H1 (cell line): ENCODE measurements around the gene DYNC1H1. TPM values are rescaled to one million over a fixed set of nuclear protein-coding genes. Genes with fewer than 3 reads are reported as not detected.

Source experiments
- ATF2 ChIP-seq: IDR thresholded peaks from 2 replicates; pipeline ENCODE4 v1.6.1; 2012; ENCODE audit warnings: low read length, inconsistent platforms
- BCL11A ChIP-seq, 2 experiments: IDR thresholded peaks; one replicate each; pipeline ENCODE4 v1.6.1; 2011; ENCODE audit warnings: low read depth in 2 of 2, low read length in 2 of 2, mild to moderate bottlenecking in 2 of 2
- CBX8 ChIP-seq: fragments of 300-800, 300-1000 bp; sonication (generic); IDR thresholded peaks from 2 replicates; pipeline ENCODE4 v1.7.1; 2016; ENCODE audit warnings: low read depth, low read length, borderline replicate concordance
- CTCF ChIP-seq, 3 experiments: IDR thresholded peaks; 1 replicate in 2 of 3; 2 replicates in 1 of 3; pipeline versions ENCODE4 v1.5.1 to v1.6.1; 2011; ENCODE audit warnings: low read length in 3 of 3, mild to moderate bottlenecking in 3 of 3, inconsistent platforms in 2 of 3, low read depth in 1 of 3, moderate library complexity in 1 of 3; ENCODE audit not compliant: insufficient read depth in 1 of 3; ENCODE audit errors: control extremely low read depth in 1 of 3
- E2F6 ChIP-seq: IDR thresholded peaks from 2 replicates; pipeline ENCODE4 v1.6.1; 2012; ENCODE audit warnings: inconsistent platforms
- GTF2F1 ChIP-seq: IDR thresholded peaks from 2 replicates; pipeline ENCODE4 v1.6.1; 2012; ENCODE audit warnings: low read depth, low read length, improper control_type of control experiment, borderline replicate concordance
- JUND ChIP-seq: IDR thresholded peaks from 2 replicates; pipeline ENCODE4 v1.6.1; 2011; ENCODE audit warnings: mild to moderate bottlenecking, improper control_type of control experiment, low read length
- KDM1A ChIP-seq: fragments of 200-600, 300-600 bp; sonication (generic); IDR thresholded peaks from 2 replicates; pipeline ENCODE4 v1.7.1; 2016; ENCODE audit warnings: mild to moderate bottlenecking, low read length, borderline replicate concordance
- MAX ChIP-seq: IDR thresholded peaks from 2 replicates; pipeline ENCODE4 v1.6.1; 2012; ENCODE audit warnings: inconsistent platforms
- NANOG ChIP-seq: IDR thresholded peaks from 2 replicates; pipeline ENCODE4 v1.6.1; 2011; ENCODE audit warnings: low read length, low read depth, mild to moderate bottlenecking, inconsistent platforms; ENCODE audit not compliant: insufficient read depth, poor library complexity, severe bottlenecking
- RAD21 ChIP-seq, 2 experiments: IDR thresholded peaks in 1 of 2; conservative IDR thresholded peaks in 1 of 2; 2 replicates each; pipeline ENCODE4 v1.6.1; 2011; ENCODE audit warnings: low read depth in 2 of 2, low read length in 2 of 2, improper control_type of control experiment in 1 of 2, inconsistent platforms in 1 of 2, mild to moderate bottlenecking in 1 of 2, moderate library complexity in 1 of 2
- SIRT6 ChIP-seq: IDR thresholded peaks from one replicate; pipeline ENCODE4 v1.7.1; 2012; ENCODE audit warnings: low read length, inconsistent platforms
- SP1 ChIP-seq: IDR thresholded peaks from 2 replicates; pipeline ENCODE4 v1.6.1; 2011; ENCODE audit warnings: low read depth, low read length
- SRF ChIP-seq: IDR thresholded peaks from 2 replicates; pipeline ENCODE4 v1.6.1; 2011; ENCODE audit warnings: mild to moderate bottlenecking, low read depth, low read length, moderate library complexity
- TAF7 ChIP-seq: optimal IDR thresholded peaks from 2 replicates; pipeline ENCODE3; 2011; ENCODE audit warnings: low read depth, mild to moderate bottlenecking, inconsistent platforms, low read length, moderate library complexity, borderline replicate concordance
- TEAD4 ChIP-seq: IDR thresholded peaks from 2 replicates; pipeline ENCODE4 v1.6.1; 2012; ENCODE audit warnings: low read depth, low read length, inconsistent platforms, mixed read lengths
- polyA plus RNA-seq, 7 experiments: library from polyadenylated mRNA; depleted of rRNA in 3 of 7; stranded (reverse) in 5 of 7; unstranded in 2 of 7; fragments of >200 nt in 5 of 7; fragments of 200-250 nt in 2 of 7; gene quantifications; 1 replicate in 5 of 7; 2 replicates in 1 of 7; 4 replicates in 1 of 7; pipeline versions ENCODE4 v1.2.1 to v1.2.3, GENCODE V29; 2011 to 2013; ENCODE audit warnings: missing spikeins in 2 of 7, mixed read lengths in 2 of 7
- total RNA-seq: library from RNA; stranded (reverse); fragmentation: NEBNext Ultra II Directional; extraction: Animal tissue kit (Norgen Biotek cat#: 25700); gene quantifications from 2 replicates; pipeline ENCODE4 v1.2.1, GENCODE V29; 2021

The DYNC1H1 gene
- total and polyA plus RNA-seq, 2 of the 8 experiments (the other 6 are each of a cell fraction or from before 2014, with no cell fraction given) = 238 to 387 TPM

GRCh38 chr14:102046337-102047278 lies 82.2 kb downstream of the DYNC1H1 start (continued):
- no peak for TF ChIP-seq TAF7
- no peak for TF ChIP-seq SP1
- TF ChIP-seq KDM1A = no peak
- TF ChIP-seq NANOG = no peak
- TF ChIP-seq ATF2 = no peak
- TF ChIP-seq SRF = no peak
- TF ChIP-seq RAD21 (IDR thresholded peaks at IDR 0.05 in 1 of 2, conservative IDR thresholded peaks at IDR 0.05 in 1 of 2; ENCODE audit: low read depth in 2 of 2, low read length in 2 of 2) = peak; percentile 80 to 84
- TF ChIP-seq TEAD4 = no peak
- no peak for TF ChIP-seq GTF2F1
- no peak for TF ChIP-seq SIRT6
- peak; percentile 37; the same call in 1 of the 2 replicates for TF ChIP-seq E2F6
- no peak for TF ChIP-seq JUND
- TF ChIP-seq CTCF (IDR thresholded peaks at IDR 0.05; ENCODE audit: control extremely low read depth in 1 of 3, insufficient read depth in 1 of 3, low read depth in 1 of 3, low read length in 3 of 3) = peak; percentile 75 to 98 (median 80)
- TF ChIP-seq CBX8 = no peak
- peak; percentile 82 for TF ChIP-seq MAX
- no peak for TF ChIP-seq BCL11A (IDR thresholded peaks at IDR 0.05; ENCODE audit: low read depth in 2 of 2, low read length in 2 of 2)
